OCI-LY1 (cell line): Measurements from ENCODE around the gene FGGY.

Experiments
- H2AFZ ChIP-seq: fragments of 200-600 bp; sonication (generic), shearing (Covaris generic); 2 replicates; pipeline ENCODE4 v1.6.0; 2014; ENCODE audit warnings: antibody characterized with exemption, mild to moderate bottlenecking, low read length
- H3F3A ChIP-seq: fragments of 200-600 bp; sonication (generic), shearing (Covaris generic); 2 replicates; pipeline ENCODE4 v1.6.0; 2014; ENCODE audit warnings: mild to moderate bottlenecking, antibody characterized with exemption, low read length, moderate library complexity; ENCODE audit not compliant: insufficient read depth
- H3K27ac ChIP-seq: fragments of 200-600 bp; sonication (generic); 2 replicates; pipeline ENCODE4 v1.5.1; 2014; ENCODE audit warnings: low read length, mixed run types, mild to moderate bottlenecking, low read depth; ENCODE audit not compliant: poor library complexity, severe bottlenecking
- H3K27me3 ChIP-seq: fragments of 200-600 bp; sonication (generic); 2 replicates; pipeline ENCODE4 v1.6.0; 2014; ENCODE audit warnings: antibody characterized with exemption, mild to moderate bottlenecking, low read length, moderate library complexity; ENCODE audit not compliant: insufficient read depth
- H3K36me3 ChIP-seq: fragments of 200-600 bp; sonication (generic); 2 replicates; pipeline ENCODE4 v1.6.1; 2014; ENCODE audit warnings: mild to moderate bottlenecking, antibody characterized with exemption, low read length, moderate library complexity, mixed read lengths; ENCODE audit not compliant: insufficient read depth
- H3K4me1 ChIP-seq: fragments of 200-600 bp; sonication (generic); 2 replicates; pipeline ENCODE4 v1.5.1; 2014; ENCODE audit warnings: mild to moderate bottlenecking, low read length, moderate library complexity; ENCODE audit not compliant: insufficient read depth, severe bottlenecking
- H3K4me2 ChIP-seq: fragments of 200-600 bp; sonication (generic), shearing (Covaris generic); 2 replicates; pipeline ENCODE4 v1.6.1; 2014; ENCODE audit warnings: low read length
- H3K4me3 ChIP-seq: fragments of 200-600 bp; sonication (generic); 2 replicates; pipeline ENCODE4 v1.5.1; 2014; ENCODE audit warnings: low read length, low read depth, mild to moderate bottlenecking, mixed read lengths; ENCODE audit not compliant: poor library complexity, severe bottlenecking
- H3K79me2 ChIP-seq: fragments of 200-600 bp; shearing (Covaris generic); 2 replicates; pipeline ENCODE4 v1.6.1; 2016; ENCODE audit warnings: mixed run types, low read length, mixed read lengths; ENCODE audit not compliant: insufficient read depth
- H3K9ac ChIP-seq: fragments of 200-600 bp; sonication (generic), shearing (Covaris generic); 2 replicates; pipeline ENCODE4 v1.6.1; 2014; ENCODE audit warnings: mild to moderate bottlenecking, low read length, mixed read lengths
- H3K9me2 ChIP-seq: fragments of 200-600 bp; sonication (generic), shearing (Covaris generic); 2 replicates; pipeline ENCODE4 v1.6.1; 2014; ENCODE audit warnings: low read depth, mild to moderate bottlenecking, low read length, mixed read lengths
- H3K9me3 ChIP-seq: fragments of 200-600 bp; shearing (Covaris generic); 2 replicates; pipeline ENCODE4 v1.6.1; 2014; ENCODE audit warnings: low read length, mixed read lengths
- H4K20me1 ChIP-seq: fragments of 200-600 bp; sonication (generic), shearing (Covaris generic); 2 replicates; pipeline ENCODE4 v1.6.0; 2016; ENCODE audit warnings: mild to moderate bottlenecking, low read length; ENCODE audit not compliant: insufficient read depth
- EZH2 ChIP-seq: fragments of 200-600 bp; sonication (generic), shearing (Covaris generic); IDR thresholded peaks from 2 replicates; pipeline ENCODE4 v1.8.0; 2017; ENCODE audit warnings: borderline replicate concordance, mixed run types, mild to moderate bottlenecking, antibody characterized with exemption, low read length, moderate library complexity, mixed read lengths
- TF ChIP-seq, protein P1 (sequence below): fragments of 200-600 bp; sonication (generic), shearing (Covaris generic); IDR thresholded peaks from 2 replicates; pipeline ENCODE4 v1.5.1; 2017; ENCODE audit warnings: mild to moderate bottlenecking, antibody characterized with exemption, low read length, moderate library complexity, mixed read lengths

FGGY gene

DNA sequence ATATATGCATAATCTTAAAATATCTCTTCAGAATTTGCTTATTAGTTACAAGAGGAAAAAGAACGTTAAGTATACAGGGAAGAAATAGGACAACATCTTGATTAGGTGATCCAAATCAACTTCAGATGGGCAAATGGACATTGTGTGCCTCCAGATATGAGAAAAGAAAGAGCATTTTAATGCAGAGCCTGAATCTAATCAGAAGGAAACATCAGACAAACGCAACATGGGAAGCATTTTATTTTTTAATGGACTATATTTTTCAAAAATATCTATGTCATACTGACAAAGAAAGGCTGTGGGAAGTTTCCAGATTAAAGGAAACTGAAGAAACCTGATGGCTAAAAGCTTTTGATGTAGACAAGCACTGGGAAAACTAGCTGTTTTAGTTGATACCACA, 466.5 kb downstream of the FGGY start:
- TF ChIP-seq, protein P1, sequence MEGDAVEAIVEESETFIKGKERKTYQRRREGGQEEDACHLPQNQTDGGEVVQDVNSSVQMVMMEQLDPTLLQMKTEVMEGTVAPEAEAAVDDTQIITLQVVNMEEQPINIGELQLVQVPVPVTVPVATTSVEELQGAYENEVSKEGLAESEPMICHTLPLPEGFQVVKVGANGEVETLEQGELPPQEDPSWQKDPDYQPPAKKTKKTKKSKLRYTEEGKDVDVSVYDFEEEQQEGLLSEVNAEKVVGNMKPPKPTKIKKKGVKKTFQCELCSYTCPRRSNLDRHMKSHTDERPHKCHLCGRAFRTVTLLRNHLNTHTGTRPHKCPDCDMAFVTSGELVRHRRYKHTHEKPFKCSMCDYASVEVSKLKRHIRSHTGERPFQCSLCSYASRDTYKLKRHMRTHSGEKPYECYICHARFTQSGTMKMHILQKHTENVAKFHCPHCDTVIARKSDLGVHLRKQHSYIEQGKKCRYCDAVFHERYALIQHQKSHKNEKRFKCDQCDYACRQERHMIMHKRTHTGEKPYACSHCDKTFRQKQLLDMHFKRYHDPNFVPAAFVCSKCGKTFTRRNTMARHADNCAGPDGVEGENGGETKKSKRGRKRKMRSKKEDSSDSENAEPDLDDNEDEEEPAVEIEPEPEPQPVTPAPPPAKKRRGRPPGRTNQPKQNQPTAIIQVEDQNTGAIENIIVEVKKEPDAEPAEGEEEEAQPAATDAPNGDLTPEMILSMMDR, result no peak
- no peak for TF ChIP-seq EZH2
- Histone ChIP-seq H2AFZ (no peak overlapping the region), H3K9ac (no peak overlapping the region), H3K4me3 (no peak overlapping the region), H3K27ac (no peak overlapping the region), H3K9me2 (no peaks in the 10 kb centered on the region), H3K36me3 (no peaks in the 10 kb centered on the region), H3K4me2 (no peak overlapping the region), H3K79me2 (no peaks in the 10 kb centered on the region), H3K27me3 (no peaks in the 10 kb centered on the region), H3F3A (no peaks in the 10 kb centered on the region), H3K4me1 (no peaks in the 10 kb centered on the region), H3K9me3 (no peaks in the 10 kb centered on the region), H4K20me1 (no peaks in the 10 kb centered on the region)

DNA sequence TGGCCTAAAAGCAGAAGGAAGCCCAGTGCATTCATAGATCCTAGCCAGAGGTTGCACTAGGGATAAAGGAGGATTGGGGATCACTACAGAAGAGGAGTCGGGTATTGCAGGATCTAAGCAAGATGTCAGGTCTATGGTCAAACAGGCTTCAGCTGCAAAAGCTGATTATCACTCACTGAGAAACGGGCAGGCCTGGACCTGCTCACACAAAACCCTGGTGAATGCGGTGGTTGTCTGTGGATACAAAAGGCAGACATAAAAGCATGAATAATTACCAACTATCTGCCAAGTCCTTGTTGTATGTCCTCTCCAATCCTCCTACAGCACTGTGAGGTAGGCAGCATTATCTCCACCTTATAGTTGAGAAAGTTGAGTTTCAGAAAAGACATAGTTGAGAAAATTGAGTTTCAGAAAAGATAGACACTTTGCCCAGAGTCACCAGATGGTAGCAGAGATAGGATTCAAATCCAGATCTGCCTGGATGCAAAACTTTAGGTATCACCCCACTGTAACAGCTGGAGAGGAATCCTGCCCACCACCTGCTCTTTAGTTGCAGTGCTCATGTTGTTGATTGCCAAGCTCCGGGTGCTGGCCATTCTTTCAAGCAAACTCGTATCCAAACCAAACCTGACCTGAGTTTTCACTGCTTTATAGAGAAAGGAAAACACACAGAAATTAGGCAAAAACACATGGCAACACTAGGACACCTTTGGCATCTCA, 468.3 kb downstream of the FGGY start:
- Histone ChIP-seq H3K27me3 (no peaks in the 10 kb centered on the region), H3K4me1 (no peaks in the 10 kb centered on the region), H3F3A (no peaks in the 10 kb centered on the region), H3K9me2 (no peaks in the 10 kb centered on the region), H3K4me2 (no peak overlapping the region), H3K9ac (no peak overlapping the region), H3K79me2 (no peaks in the 10 kb centered on the region), H2AFZ (no peak overlapping the region), H3K36me3 (no peaks in the 10 kb centered on the region), H3K9me3 (no peaks in the 10 kb centered on the region), H3K4me3 (no peak overlapping the region), H3K27ac (no peak overlapping the region), H4K20me1 (no peaks in the 10 kb centered on the region)
- no peak for TF ChIP-seq EZH2
- TF ChIP-seq, protein P1, result no peak

- Histone ChIP-seq H3K9me2 (no peaks in the 10 kb centered on the region), H3K36me3 (no peaks in the 10 kb centered on the region), H3K4me1 (no peaks in the 10 kb centered on the region), H3K79me2 (no peaks in the 10 kb centered on the region), H3K9ac (no peak overlapping the region), H2AFZ (no peak overlapping the region), H4K20me1 (no peaks in the 10 kb centered on the region), H3K4me2 (no peak overlapping the region), H3K9me3 (no peaks in the 10 kb centered on the region), H3K27me3 (no peaks in the 10 kb centered on the region), H3K27ac (no peak overlapping the region), H3K4me3 (no peak overlapping the region), H3F3A (no peaks in the 10 kb centered on the region)
- no peak for TF ChIP-seq EZH2
- TF ChIP-seq, protein P1, result no peak
These were observed 469.4 kb downstream of the FGGY start for GRCh38 chr1:59766227-59766855.
